Right cardiac atrium (tissue), 5 donors: Measurements from ENCODE around the gene IGF2BP3. TPM values are rescaled to one million over a fixed set of nuclear protein-coding genes. Genes with fewer than 3 reads are reported as not detected.

Experiments
- ATAC-seq, 2 donors: fragments of 200-7000 bp; cut with Tn5 transposase; one replicate each; pipeline versions ENCODE4 v1.8.0 to v1.9.1; 2020; ENCODE audit warnings: moderate library complexity in 2 of 2, mild to moderate bottlenecking in 1 of 2
- DNase-seq, 3 donors: peaks; one replicate each; pipeline ENCODE4 v3.0.0-alpha.2; 2020
- H3K27ac ChIP-seq: one replicate; pipeline ENCODE4 v1.5.1; 2013; ENCODE audit warnings: mild to moderate bottlenecking, low read length, control low read depth, moderate library complexity
- H3K27me3 ChIP-seq: one replicate; pipeline ENCODE4 v1.6.1; 2013; ENCODE audit not compliant: control insufficient read depth, insufficient read depth
- H3K4me1 ChIP-seq: one replicate; pipeline ENCODE4 v1.6.1; 2013; ENCODE audit warnings: low read length; ENCODE audit not compliant: control insufficient read depth, insufficient read depth
- H3K4me3 ChIP-seq: one replicate; pipeline ENCODE4 v1.5.1; 2013; ENCODE audit warnings: low read length, control low read depth
- H3K9me3 ChIP-seq: one replicate; pipeline ENCODE4 v1.6.1; 2013; ENCODE audit warnings: low read length; ENCODE audit not compliant: control insufficient read depth
- WGBS: extraction: QIAGEN DNeasy Blood & Tissue Kit; methylation state at CpG from one replicate; pipeline ENCODE4 v1.1.7; 2013; 5-methylcytosine and 5-hydroxymethylcytosine counted together
- intact Hi-C, 4 donors: fragments of 100-400 bp; cut with DNase I; formaldehyde crosslinking; loops; one replicate each; pipeline versions ENCODE4 v1.11.0 to v1.14.0; 2022 to 2023
- polyA plus RNA-seq: library from polyadenylated mRNA; stranded (reverse); fragments of 200-250 nt; gene quantifications from one replicate; pipeline ENCODE4 v1.2.3, GENCODE V29; 2013
- total RNA-seq, 4 donors: library from RNA; stranded (reverse); fragmentation: NEBNext Ultra II Directional; extraction: Animal tissue kit (Norgen Biotek cat#: 25700); gene quantifications; one replicate each; pipeline ENCODE4 v1.2.1, GENCODE V29; 2021
- donor health status: healthy with polysubstance abuse.
- donor health status: DM: no; HTN: yes; CAD: no.
- donor health status: DM: no; HTN: no; CAD: no.
- donor health status: DM: no; HTN: yes; CAD: no; lungs with severe emphysema.
- donor health status: DM: yes; HTN: yes; CAD: no.

The IGF2BP3 gene
- total and polyA plus RNA-seq, 5 donors: 0.02 to 0.22 (median 0.14) TPM; not detected in 2

GRCh38 chr7:23372611-23373010 is 97.7 kb downstream of the IGF2BP3 start:
- H3K9me3 ChIP-seq: no peaks in the 10 kb centered on the region
- H3K4me1 ChIP-seq: peaks cover 1% of the 10 kb centered on the region
- DNase-seq (no peak), ATAC-seq (no peak)
- no peak overlapping the region for H3K4me3 ChIP-seq
- no peaks in the 10 kb centered on the region for H3K27me3 ChIP-seq
- 67% methylated on average over 4 of the region's 4 CpGs for WGBS
- H3K27ac ChIP-seq: no peak overlapping the region
- intact Hi-C loops: no loop called here

GRCh38 chr7:23371654-23372053 is 98.6 kb downstream of the IGF2BP3 start:
- WGBS: 59% methylated on average over 6 of the region's 6 CpGs
- no peaks in the 10 kb centered on the region for H3K9me3 ChIP-seq
- DNase-seq: no peak
- H3K27ac ChIP-seq: no peak overlapping the region
- H3K4me1 ChIP-seq: peaks cover 1% of the 10 kb centered on the region
- H3K4me3 ChIP-seq: no peak overlapping the region
- intact Hi-C loops: no loop called here
- no peaks in the 10 kb centered on the region for H3K27me3 ChIP-seq
- ATAC-seq: no peak

GRCh38 chr7:23369695-23370404 is 100.4 kb downstream of the IGF2BP3 start:
- WGBS: 85% methylated on average over 5 of the region's 5 CpGs
- intact Hi-C loops: no loop called here
- ATAC-seq: no peak

GRCh38 chr7:23369100-23369499 is 101.2 kb downstream of the IGF2BP3 start:
- H3K27ac ChIP-seq: no peak overlapping the region
- intact Hi-C loops: no loop called here
- no peak overlapping the region for H3K4me3 ChIP-seq
- no peak for ATAC-seq
- H3K9me3 ChIP-seq: no peaks in the 10 kb centered on the region
- WGBS: 90% methylated on average over 4 of the region's 4 CpGs
- no peak for DNase-seq
- no peaks in the 10 kb centered on the region for H3K27me3 ChIP-seq
- peaks cover 1% of the 10 kb centered on the region for H3K4me1 ChIP-seq

More at GRCh38 chr7:23369695-23370404, 100.4 kb downstream of the IGF2BP3 start:
- Histone ChIP-seq H3K9me3 (no peaks in the 10 kb centered on the region), H3K4me3 (no peak overlapping the region), H3K27ac (no peak overlapping the region), H3K27me3 (no peaks in the 10 kb centered on the region), H3K4me1 (peaks cover 1% of the 10 kb centered on the region)
- DNase-seq: no peak

- no peak overlapping the region for H3K27ac ChIP-seq
- no peak for DNase-seq
- H3K4me3 ChIP-seq: no peak overlapping the region
- ATAC-seq: no peak
- no peaks in the 10 kb centered on the region for H3K9me3 ChIP-seq
- intact Hi-C loops: no loop called here
- no peaks in the 10 kb centered on the region for H3K4me1 ChIP-seq
- 97% methylated on average over 2 of the region's 2 CpGs for WGBS
- no peaks in the 10 kb centered on the region for H3K27me3 ChIP-seq
Measured at GRCh38 chr7:23358152-23358674, 112.1 kb downstream of the IGF2BP3 start.

- 34% methylated on average over 6 of the region's 6 CpGs for WGBS
- intact Hi-C loops: no loop called here
Measured at GRCh38 chr7:23357190-23358093, 112.8 kb downstream of the IGF2BP3 start.

GRCh38 chr7:23356726-23357125 is 113.6 kb downstream of the IGF2BP3 start:
- no peak overlapping the region for H3K4me3 ChIP-seq
- WGBS: 84% methylated on average over 3 of the region's 3 CpGs
- DNase-seq (no peak), ATAC-seq (no peak)
- no peaks in the 10 kb centered on the region for H3K4me1 ChIP-seq
- no peaks in the 10 kb centered on the region for H3K9me3 ChIP-seq
- intact Hi-C loops: no loop called here
- H3K27ac ChIP-seq: no peak overlapping the region
- no peaks in the 10 kb centered on the region for H3K27me3 ChIP-seq

More at GRCh38 chr7:23357190-23358093, 112.8 kb downstream of the IGF2BP3 start:
- Histone ChIP-seq H3K27me3 (no peaks in the 10 kb centered on the region), H3K27ac (no peak overlapping the region), H3K4me3 (no peak overlapping the region), H3K9me3 (no peaks in the 10 kb centered on the region), H3K4me1 (no peaks in the 10 kb centered on the region)
- DNase-seq (no peak), ATAC-seq (no peak)

- no peak overlapping the region for H3K4me3 ChIP-seq
- intact Hi-C loops: no loop called here
- H3K4me1 ChIP-seq: no peaks in the 10 kb centered on the region
- WGBS: 61% methylated on average over 3 of the region's 3 CpGs
- ATAC-seq (no peak), DNase-seq (no peak)
- H3K27ac ChIP-seq: no peak overlapping the region
- no peaks in the 10 kb centered on the region for H3K27me3 ChIP-seq
- H3K9me3 ChIP-seq: no peaks in the 10 kb centered on the region
Measured at GRCh38 chr7:23356168-23356567, 114.1 kb downstream of the IGF2BP3 start.

GRCh38 chr7:23353172-23353571 is 117.1 kb downstream of the IGF2BP3 start:
- ATAC-seq: no peak
- H3K27me3 ChIP-seq: no peaks in the 10 kb centered on the region
- intact Hi-C loops: no loop called here
- no peak for DNase-seq
- 95% methylated on average over 5 of the region's 5 CpGs for WGBS
- no peaks in the 10 kb centered on the region for H3K9me3 ChIP-seq
- peaks cover 2% of the 10 kb centered on the region for H3K4me1 ChIP-seq
- no peak overlapping the region for H3K4me3 ChIP-seq
- no peak overlapping the region for H3K27ac ChIP-seq

- H3K9me3 ChIP-seq: no peaks in the 10 kb centered on the region
- WGBS: 91% methylated on average over 2 of the region's 2 CpGs
- no peak for DNase-seq
- H3K27me3 ChIP-seq: no peaks in the 10 kb centered on the region
- intact Hi-C loops: no loop called here
- peaks cover 2% of the 10 kb centered on the region for H3K4me1 ChIP-seq
- H3K4me3 ChIP-seq: no peak overlapping the region
- no peak overlapping the region for H3K27ac ChIP-seq
- no peak for ATAC-seq
Measured at GRCh38 chr7:23350466-23350865, 119.8 kb downstream of the IGF2BP3 start.
